ENCODE data around the gene TMEM86A.

GRCh38 chr11:18721561-18722292 lies 23.1 kb downstream of the TMEM86A start:
- no peak for TF ChIP-seq POLR2A (IDR thresholded peaks at IDR 0.05; ENCODE audit: low read length)
- TF ChIP-seq GATA1 (IDR thresholded peaks at IDR 0.05; ENCODE audit: low read depth, low read length): no peak

Data from erythroblast (primary cell).